ENCODE measurements around the gene MYG1. TPM values are rescaled to one million over a fixed set of nuclear protein-coding genes. Genes with fewer than 3 reads are reported as not detected.

Gene MYG1
- total RNA-seq, 1 donor from 2014 or later, result 27.5 TPM

DNA sequence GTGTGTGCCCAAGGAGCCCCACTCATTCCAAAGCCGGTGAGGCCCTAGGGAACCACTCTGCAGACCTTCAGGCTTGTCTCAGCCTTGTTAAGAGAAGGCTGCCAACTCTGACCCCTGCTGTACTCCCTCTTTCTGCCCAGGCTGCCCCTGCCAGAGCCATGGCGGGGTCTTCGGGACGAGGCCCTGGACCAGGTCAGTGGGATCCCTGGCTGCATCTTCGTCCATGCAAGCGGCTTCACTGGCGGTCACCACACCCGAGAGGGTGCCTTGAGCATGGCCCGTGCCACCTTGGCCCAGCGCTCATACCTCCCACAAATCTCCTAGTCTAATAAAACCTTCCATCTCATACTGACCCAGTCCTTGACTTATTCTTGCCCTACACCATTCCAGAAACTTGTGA lies 7.3 kb downstream of the MYG1 start:
- DNase-seq (ENCODE audit: low spot score in 2 of 2), result no peak
- Histone ChIP-seq H3K36me3 (peaks cover 62 to 79% of the 10 kb centered on the region in 2 donors), H3K4me3 (no peak overlapping the region), H3K4me1 (no peaks in the 10 kb centered on the region), H3K27me3 (no peaks in the 10 kb centered on the region), H3K27ac (no peak overlapping the region), H3K9me3 (no peaks in the 10 kb centered on the region)
- no peak for TF ChIP-seq CTCF (IDR thresholded peaks at IDR 0.05)
- intact Hi-C loops (cut with DNase I), result no loop called here

DNA sequence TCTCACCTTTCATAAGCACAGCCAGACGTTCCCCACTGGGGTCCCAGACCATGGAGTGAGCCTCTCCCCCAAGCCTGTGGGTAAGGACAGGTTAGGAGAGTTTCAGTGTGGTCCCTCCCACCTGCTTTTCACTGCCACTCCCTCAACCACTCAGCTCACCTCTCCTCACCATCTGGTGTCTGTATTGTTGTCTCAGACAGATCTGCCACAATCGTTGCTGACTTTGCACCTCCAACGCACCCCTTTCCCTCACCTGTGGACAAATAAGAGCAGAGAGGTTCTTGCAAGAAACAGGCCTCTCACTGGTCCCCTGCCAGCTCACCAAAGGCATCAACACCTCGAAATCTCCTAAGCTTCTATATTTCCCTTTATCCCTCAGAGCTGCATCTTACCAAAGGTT lies 8.8 kb downstream of the MYG1 start:
- H3K4me3 ChIP-seq, result no peak overlapping the region
- no peak overlapping the region for H3K27ac ChIP-seq
- no peaks in the 10 kb centered on the region for H3K4me1 ChIP-seq
- H3K27me3 ChIP-seq, result no peaks in the 10 kb centered on the region
- intact Hi-C loops (cut with DNase I), result no loop called here
- H3K9me3 ChIP-seq, result no peaks in the 10 kb centered on the region
- peaks cover 57 to 65% of the 10 kb centered on the region in 2 donors for H3K36me3 ChIP-seq
- TF ChIP-seq CTCF (IDR thresholded peaks at IDR 0.05), result no peak
- no peak for DNase-seq (ENCODE audit: low spot score in 2 of 2)

DNA sequence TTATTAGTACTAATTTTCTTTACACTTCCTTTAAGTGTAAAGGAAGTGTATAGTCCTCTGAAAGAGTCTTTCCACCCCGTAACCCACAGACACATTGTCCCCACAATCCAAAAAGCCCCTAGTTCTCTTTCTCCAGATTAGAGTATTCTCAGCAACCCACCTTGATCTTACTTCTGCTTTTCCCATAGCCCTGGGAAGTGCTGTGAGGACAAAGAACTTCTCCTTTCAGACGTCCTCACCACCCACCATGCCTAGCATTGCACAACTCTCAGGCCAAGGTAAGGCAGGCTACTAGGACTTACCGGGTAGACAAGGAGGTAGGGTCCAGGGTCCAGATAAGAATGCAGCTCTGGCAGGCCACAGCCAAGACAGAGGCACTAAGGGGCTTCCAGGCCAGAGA lies 14.5 kb downstream of the MYG1 start:
- no peak overlapping the region for H3K4me3 ChIP-seq
- no peak for TF ChIP-seq CTCF (IDR thresholded peaks at IDR 0.05)
- no peaks in the 10 kb centered on the region for H3K9me3 ChIP-seq
- peaks cover 46 to 50% of the 10 kb centered on the region in 2 donors for H3K36me3 ChIP-seq
- intact Hi-C loops (cut with DNase I), result no loop called here
- no peaks in the 10 kb centered on the region for H3K4me1 ChIP-seq
- no peak overlapping the region for H3K27ac ChIP-seq
- DNase-seq (ENCODE audit: low spot score in 2 of 2), result no peak
- H3K27me3 ChIP-seq, result no peaks in the 10 kb centered on the region

- no peak for TF ChIP-seq CTCF (IDR thresholded peaks at IDR 0.05)
- DNase-seq (ENCODE audit: low spot score in 2 of 2), result no peak
- Histone ChIP-seq H3K27me3 (no peaks in the 10 kb centered on the region), H3K36me3 (peaks cover 12% of the 10 kb centered on the region in 2 donors), H3K27ac (peak overlapping the region; percentile 84 to 87), H3K9me3 (no peaks in the 10 kb centered on the region), H3K4me1 (peaks cover 4 to 25% of the 10 kb centered on the region in 2 donors), H3K4me3 (peak overlapping the region; percentile 65 to 67)
- intact Hi-C loops (cut with DNase I), result loop anchor here (1.0 to 2.0 kb wide), 3 partner anchors 21 to 184 kb away; partner anchors contain the start of genes MYG1 and PFDN5
These were observed 21.1 kb downstream of the MYG1 start for GRCh38 chr12:53320352-53321195.

- intact Hi-C loops (cut with DNase I), result loop anchor here (1.0 to 2.0 kb wide), 2 partner anchors 21 to 55 kb away; no protein-coding TSS in a partner anchor
- H3K36me3 ChIP-seq, result no peaks in the 10 kb centered on the region
- H3K4me3 ChIP-seq, result peak overlapping the region; percentile 72 to 79
- no peaks in the 10 kb centered on the region for H3K27me3 ChIP-seq
- DNase-seq (ENCODE audit: low spot score in 2 of 2), result no peak
- H3K27ac ChIP-seq, result peak overlapping the region; percentile 88 to 90
- no peak for TF ChIP-seq CTCF (IDR thresholded peaks at IDR 0.05)
- H3K9me3 ChIP-seq, result no peaks in the 10 kb centered on the region
- peaks cover 4 to 30% of the 10 kb centered on the region in 2 donors for H3K4me1 ChIP-seq
These were observed 24.8 kb downstream of the MYG1 start for GRCh38 chr12:53324113-53324778.

Data from ascending aorta (tissue), 2 donors.